Measurements from ENCODE around the gene IGFN1.

- TF ChIP-seq, protein P1, sequence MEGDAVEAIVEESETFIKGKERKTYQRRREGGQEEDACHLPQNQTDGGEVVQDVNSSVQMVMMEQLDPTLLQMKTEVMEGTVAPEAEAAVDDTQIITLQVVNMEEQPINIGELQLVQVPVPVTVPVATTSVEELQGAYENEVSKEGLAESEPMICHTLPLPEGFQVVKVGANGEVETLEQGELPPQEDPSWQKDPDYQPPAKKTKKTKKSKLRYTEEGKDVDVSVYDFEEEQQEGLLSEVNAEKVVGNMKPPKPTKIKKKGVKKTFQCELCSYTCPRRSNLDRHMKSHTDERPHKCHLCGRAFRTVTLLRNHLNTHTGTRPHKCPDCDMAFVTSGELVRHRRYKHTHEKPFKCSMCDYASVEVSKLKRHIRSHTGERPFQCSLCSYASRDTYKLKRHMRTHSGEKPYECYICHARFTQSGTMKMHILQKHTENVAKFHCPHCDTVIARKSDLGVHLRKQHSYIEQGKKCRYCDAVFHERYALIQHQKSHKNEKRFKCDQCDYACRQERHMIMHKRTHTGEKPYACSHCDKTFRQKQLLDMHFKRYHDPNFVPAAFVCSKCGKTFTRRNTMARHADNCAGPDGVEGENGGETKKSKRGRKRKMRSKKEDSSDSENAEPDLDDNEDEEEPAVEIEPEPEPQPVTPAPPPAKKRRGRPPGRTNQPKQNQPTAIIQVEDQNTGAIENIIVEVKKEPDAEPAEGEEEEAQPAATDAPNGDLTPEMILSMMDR (IDR thresholded peaks at IDR 0.05; ENCODE audit: extremely low read depth in 1 of 2, insufficient read depth in 1 of 2, low read depth in 1 of 2, low read length in 2 of 2) = no peak
- TF ChIP-seq EZH2 (IDR thresholded peaks at IDR 0.05; ENCODE audit: borderline replicate concordance, low read depth, low read length, severe bottlenecking) (no peak), MYC (IDR thresholded peaks at IDR 0.05; ENCODE audit: low read depth, low read length) (no peak), POLR2AphosphoS5 (IDR thresholded peaks at IDR 0.05; ENCODE audit: insufficient read depth, low read depth, low read length) (no peak), FOS (IDR thresholded peaks at IDR 0.05; ENCODE audit: borderline replicate concordance, insufficient read depth, low read length) (no peak), GATA2 (IDR thresholded peaks at IDR 0.05; ENCODE audit: insufficient read depth, insufficient read length, low read depth, low read length) (no peak), JUN (IDR thresholded peaks at IDR 0.05; ENCODE audit: borderline replicate concordance, insufficient read depth, insufficient read length, low read depth) (no peak), POLR2A (IDR thresholded peaks at IDR 0.05; ENCODE audit: low read depth, low read length) (no peak)
- TF ChIP-seq, protein P2, sequence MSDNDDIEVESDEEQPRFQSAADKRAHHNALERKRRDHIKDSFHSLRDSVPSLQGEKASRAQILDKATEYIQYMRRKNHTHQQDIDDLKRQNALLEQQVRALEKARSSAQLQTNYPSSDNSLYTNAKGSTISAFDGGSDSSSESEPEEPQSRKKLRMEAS (IDR thresholded peaks at IDR 0.05; ENCODE audit: insufficient read depth, insufficient read length) = no peak
These were observed 27.8 kb downstream of the IGFN1 start for GRCh38 chr1:201218409-201218808.

Measured in endothelial cell of umbilical vein (primary cell).